ENCODE measurements around the gene SLCO4A1. TPM values are rescaled to one million over a fixed set of nuclear protein-coding genes. Genes with fewer than 3 reads are reported as not detected.

Gene SLCO4A1
- total RNA-seq, 4 donors from 2014 or later, result 77.9 to 107 (median 81.5) TPM

GRCh38 chr20:62666736-62667529 is 24.6 kb downstream of the SLCO4A1 start:
- no peak for TF ChIP-seq POLR2A (IDR thresholded peaks at IDR 0.05)
- WGBS, 2 donors, result 65 to 68% methylated on average over 23 to 27 of the region's 27 CpGs
- intact Hi-C loops (cut with DNase I; ENCODE audit: low total_unique reads), result loop anchor here (5.0 kb wide), 2 partner anchors 125 to 140 kb away; no protein-coding TSS in a partner anchor
- DNase-seq (ENCODE audit: low spot score in 2 of 2), result peak in 1 of 2 donors; percentile 77
- no peak overlapping the region for H3K4me3 ChIP-seq (ENCODE audit: low read depth, poor library complexity, severe bottlenecking)

DNA sequence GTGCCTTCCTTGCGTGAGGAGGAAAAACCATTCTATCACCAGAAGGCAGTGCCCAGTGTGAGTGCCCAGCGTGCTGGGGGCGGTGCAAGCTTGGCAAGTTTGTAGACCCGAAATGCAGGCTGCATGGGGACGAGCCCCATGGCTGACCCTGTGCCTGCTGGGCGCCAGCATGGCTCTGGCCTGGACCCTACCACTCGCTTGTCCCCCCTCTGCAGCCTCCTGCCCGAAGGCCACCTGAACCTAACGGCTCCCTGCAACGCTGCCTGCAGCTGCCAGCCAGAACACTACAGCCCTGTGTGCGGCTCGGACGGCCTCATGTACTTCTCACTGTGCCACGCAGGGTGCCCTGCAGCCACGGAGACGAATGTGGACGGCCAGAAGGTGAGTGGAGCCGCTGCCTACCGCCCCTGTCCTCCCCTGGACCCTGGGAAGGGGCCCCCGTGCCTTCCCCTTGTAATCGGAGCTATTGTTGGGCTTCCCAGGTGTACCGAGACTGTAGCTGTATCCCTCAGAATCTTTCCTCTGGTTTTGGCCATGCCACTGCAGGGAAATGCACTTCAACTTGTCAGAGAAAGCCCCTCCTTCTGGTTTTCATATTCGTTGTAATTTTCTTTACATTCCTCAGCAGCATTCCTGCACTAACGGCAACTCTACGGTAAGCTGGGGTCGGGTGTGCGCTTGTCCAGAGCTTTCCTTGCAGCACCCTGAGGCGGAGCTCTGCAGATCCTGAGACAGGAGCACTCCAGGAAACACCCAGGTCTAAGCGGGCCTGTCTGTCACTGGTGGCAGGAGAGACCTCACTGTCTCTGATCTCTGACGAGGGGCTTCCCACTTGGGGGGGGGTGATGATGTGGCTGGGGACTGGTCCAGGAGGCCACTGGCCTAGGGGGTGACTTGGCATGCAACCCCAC is 25.5 kb downstream of the SLCO4A1 start:
- TF ChIP-seq, protein P1, sequence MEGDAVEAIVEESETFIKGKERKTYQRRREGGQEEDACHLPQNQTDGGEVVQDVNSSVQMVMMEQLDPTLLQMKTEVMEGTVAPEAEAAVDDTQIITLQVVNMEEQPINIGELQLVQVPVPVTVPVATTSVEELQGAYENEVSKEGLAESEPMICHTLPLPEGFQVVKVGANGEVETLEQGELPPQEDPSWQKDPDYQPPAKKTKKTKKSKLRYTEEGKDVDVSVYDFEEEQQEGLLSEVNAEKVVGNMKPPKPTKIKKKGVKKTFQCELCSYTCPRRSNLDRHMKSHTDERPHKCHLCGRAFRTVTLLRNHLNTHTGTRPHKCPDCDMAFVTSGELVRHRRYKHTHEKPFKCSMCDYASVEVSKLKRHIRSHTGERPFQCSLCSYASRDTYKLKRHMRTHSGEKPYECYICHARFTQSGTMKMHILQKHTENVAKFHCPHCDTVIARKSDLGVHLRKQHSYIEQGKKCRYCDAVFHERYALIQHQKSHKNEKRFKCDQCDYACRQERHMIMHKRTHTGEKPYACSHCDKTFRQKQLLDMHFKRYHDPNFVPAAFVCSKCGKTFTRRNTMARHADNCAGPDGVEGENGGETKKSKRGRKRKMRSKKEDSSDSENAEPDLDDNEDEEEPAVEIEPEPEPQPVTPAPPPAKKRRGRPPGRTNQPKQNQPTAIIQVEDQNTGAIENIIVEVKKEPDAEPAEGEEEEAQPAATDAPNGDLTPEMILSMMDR (IDR thresholded peaks at IDR 0.05), result no peak
- no peak overlapping the region for H3K4me3 ChIP-seq (ENCODE audit: low read depth, poor library complexity, severe bottlenecking)
- DNase-seq (ENCODE audit: low spot score in 2 of 2), result no peak
- intact Hi-C loops (cut with DNase I; ENCODE audit: low total_unique reads), result loop anchor here (5.0 kb wide), 2 partner anchors 125 to 140 kb away; no protein-coding TSS in a partner anchor
- 66 to 81% methylated on average over 29 of the region's 30 CpGs for WGBS, 2 donors

GRCh38 chr20:62668441-62669027 is 26.2 kb downstream of the SLCO4A1 start:
- TF ChIP-seq, protein P1 (IDR thresholded peaks at IDR 0.05), result peak in 1 of 3 donors; percentile 38
- no peak for TF ChIP-seq POLR2A (IDR thresholded peaks at IDR 0.05)
- peak in 1 of 2 donors; percentile 69 for DNase-seq (ENCODE audit: low spot score in 2 of 2)
- intact Hi-C loops (cut with DNase I; ENCODE audit: low total_unique reads), result loop anchor here (5.0 kb wide), 2 partner anchors 124 to 139 kb away; no protein-coding TSS in a partner anchor
- H3K4me3 ChIP-seq (ENCODE audit: low read depth, poor library complexity, severe bottlenecking), result no peak overlapping the region
- WGBS, 2 donors, result 27 to 48% methylated on average over 5 to 8 of the region's 13 CpGs

DNA sequence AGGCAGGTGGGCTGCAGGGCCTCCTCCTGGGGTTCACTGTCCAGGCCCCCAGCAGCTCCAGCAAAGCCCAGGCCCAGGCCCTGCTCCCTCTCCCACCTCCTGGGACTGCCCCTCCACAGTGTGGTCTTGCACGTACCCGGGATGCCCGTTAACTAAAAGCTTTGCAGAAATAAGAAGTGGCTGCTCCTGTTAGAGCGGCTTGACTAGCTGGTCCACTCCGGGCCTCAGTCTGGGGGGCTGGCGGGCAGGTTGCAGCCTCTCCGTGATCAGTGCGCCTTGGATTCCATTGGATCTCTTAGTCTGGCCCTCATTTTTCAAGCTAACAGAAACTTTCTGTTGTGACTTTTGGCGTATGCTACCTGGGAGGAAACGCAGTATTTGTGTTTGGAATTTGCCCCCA is 26.9 kb downstream of the SLCO4A1 start:
- WGBS, 2 donors, result 86 to 90% methylated on average over 10 of the region's 10 CpGs
- no peak for DNase-seq (ENCODE audit: low spot score in 2 of 2)
- intact Hi-C loops (cut with DNase I; ENCODE audit: low total_unique reads), result loop anchor here (5.0 kb wide), 2 partner anchors 123 to 138 kb away; no protein-coding TSS in a partner anchor
- no peak overlapping the region for H3K4me3 ChIP-seq (ENCODE audit: low read depth, poor library complexity, severe bottlenecking)
- TF ChIP-seq, protein P1 (IDR thresholded peaks at IDR 0.05), result no peak
- TF ChIP-seq POLR2A (IDR thresholded peaks at IDR 0.05), result no peak

GRCh38 chr20:62670156-62670555 is 27.9 kb downstream of the SLCO4A1 start:
- intact Hi-C loops (cut with DNase I; ENCODE audit: low total_unique reads), result no loop called here
- no peak for TF ChIP-seq POLR2A (IDR thresholded peaks at IDR 0.05)
- TF ChIP-seq, protein P1 (IDR thresholded peaks at IDR 0.05), result no peak
- 87 to 92% methylated on average over 14 of the region's 14 CpGs for WGBS, 2 donors
- H3K4me3 ChIP-seq (ENCODE audit: low read depth, poor library complexity, severe bottlenecking), result no peak overlapping the region
- DNase-seq (ENCODE audit: low spot score in 2 of 2), result no peak
